ENCODE measurements around the gene MAP3K15. TPM values are rescaled to one million over a fixed set of nuclear protein-coding genes. Genes with fewer than 3 reads are reported as not detected.
"Not testable (repeated sequence)": the region's sequence is repeated elsewhere in the genome, so short reads cannot be mapped to it uniquely, and the experiment has no call there.

Gene MAP3K15
- total RNA-seq, 1 experiment from 2014 or later, result 3.4 TPM

DNA sequence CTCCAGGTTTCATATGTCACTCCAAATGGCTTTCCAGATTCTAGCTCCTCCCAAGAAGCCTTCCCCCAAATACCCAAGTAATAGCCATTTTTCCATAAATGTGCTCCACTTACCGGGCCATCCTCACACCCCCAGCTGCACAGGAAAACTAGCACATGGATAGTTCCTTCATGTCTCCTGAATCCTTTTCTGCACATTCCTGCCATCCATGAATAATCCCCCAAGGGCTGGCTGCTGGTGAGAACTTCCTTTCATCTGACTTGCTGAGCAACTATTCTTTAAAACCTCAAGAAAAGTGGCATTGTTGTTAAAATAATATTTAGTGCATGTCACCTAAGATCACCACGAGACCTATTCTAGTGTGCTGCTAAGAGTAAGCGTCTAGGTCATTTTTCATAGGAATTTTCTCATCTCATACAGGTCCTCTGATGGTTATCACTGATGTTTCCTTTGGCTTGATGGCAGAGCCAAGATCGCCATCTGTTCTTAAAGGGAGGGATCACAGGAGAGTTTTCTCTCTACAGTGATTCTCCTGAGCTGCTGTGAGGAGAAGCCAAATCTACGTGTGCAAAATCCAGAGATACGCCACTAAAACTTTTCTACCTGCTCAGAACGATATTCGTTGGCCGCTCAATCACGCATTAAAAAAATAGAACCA is 71.3 kb downstream of the MAP3K15 start:
- Histone ChIP-seq H3K9me2 (replicated peaks; ENCODE audit: low read length) (no peaks in the 10 kb centered on the region), H3K27ac (ENCODE audit: low read length) (no peak overlapping the region), H3K27me3 (ENCODE audit: low read length) (no peaks in the 10 kb centered on the region), H3K79me2 (ENCODE audit: low read length) (no peaks in the 10 kb centered on the region), H3K4me1 (ENCODE audit: insufficient read depth, low read length) (no peaks in the 10 kb centered on the region), H4K20me1 (ENCODE audit: low read length) (no peaks in the 10 kb centered on the region), H3F3A (ENCODE audit: low read length, unreplicated experiment) (no peaks in the 10 kb centered on the region), H3K4me2 (ENCODE audit: low read length) (no peak overlapping the region), H3K36me3 (ENCODE audit: low read depth, low read length) (no peaks in the 10 kb centered on the region), H3K4me3 (ENCODE audit: low read length) (no peak overlapping the region), H3K9ac (ENCODE audit: low read length) (no peak overlapping the region), H2AFZ (ENCODE audit: low read length) (no peak overlapping the region), H3K9me3 (ENCODE audit: low read length) (no peaks in the 10 kb centered on the region)
- DNase-seq, result no peak
- POLR2A ChIA-PET (ENCODE audit: unreplicated experiment), result no interaction called here
- CTCF ChIA-PET, result no interaction called here
- intact Hi-C loops (cut with micrococcal nuclease), result no loop called here
- no peak for ATAC-seq
- no TSS peak for BruUV-seq (replicated peaks)
- TF ChIP-seq, protein P1, sequence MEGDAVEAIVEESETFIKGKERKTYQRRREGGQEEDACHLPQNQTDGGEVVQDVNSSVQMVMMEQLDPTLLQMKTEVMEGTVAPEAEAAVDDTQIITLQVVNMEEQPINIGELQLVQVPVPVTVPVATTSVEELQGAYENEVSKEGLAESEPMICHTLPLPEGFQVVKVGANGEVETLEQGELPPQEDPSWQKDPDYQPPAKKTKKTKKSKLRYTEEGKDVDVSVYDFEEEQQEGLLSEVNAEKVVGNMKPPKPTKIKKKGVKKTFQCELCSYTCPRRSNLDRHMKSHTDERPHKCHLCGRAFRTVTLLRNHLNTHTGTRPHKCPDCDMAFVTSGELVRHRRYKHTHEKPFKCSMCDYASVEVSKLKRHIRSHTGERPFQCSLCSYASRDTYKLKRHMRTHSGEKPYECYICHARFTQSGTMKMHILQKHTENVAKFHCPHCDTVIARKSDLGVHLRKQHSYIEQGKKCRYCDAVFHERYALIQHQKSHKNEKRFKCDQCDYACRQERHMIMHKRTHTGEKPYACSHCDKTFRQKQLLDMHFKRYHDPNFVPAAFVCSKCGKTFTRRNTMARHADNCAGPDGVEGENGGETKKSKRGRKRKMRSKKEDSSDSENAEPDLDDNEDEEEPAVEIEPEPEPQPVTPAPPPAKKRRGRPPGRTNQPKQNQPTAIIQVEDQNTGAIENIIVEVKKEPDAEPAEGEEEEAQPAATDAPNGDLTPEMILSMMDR (conservative IDR thresholded peaks at IDR 0.05; ENCODE audit: low read depth, low read length), result no peak
- TF ChIP-seq EZH2 (IDR thresholded peaks at IDR 0.05; ENCODE audit: low read length, unreplicated experiment), result no peak
- no peak for TF ChIP-seq EZH2phosphoT487 (IDR thresholded peaks at IDR 0.05; ENCODE audit: borderline replicate concordance, low read length)

DNA sequence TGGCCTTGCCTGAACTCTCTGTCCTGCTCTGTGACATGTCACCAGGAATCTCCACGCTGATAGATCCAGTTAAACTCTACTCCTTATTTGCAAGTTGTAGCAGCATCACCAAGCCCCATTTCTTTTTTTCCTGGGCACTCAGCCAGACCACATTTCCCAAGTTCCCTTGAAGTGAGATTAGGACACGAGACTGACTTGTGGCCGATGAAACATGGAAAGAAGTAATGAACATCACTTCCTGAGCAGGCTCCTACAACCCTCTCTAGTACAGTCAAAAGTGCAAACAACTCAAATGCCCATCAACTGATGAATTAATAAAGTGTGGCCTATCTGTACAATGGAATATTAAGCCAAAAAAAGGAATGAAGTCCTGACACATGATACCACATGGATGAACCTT is 74.6 kb downstream of the MAP3K15 start:
- Histone ChIP-seq H3K4me1 (ENCODE audit: insufficient read depth, low read length) (no peaks in the 10 kb centered on the region), H3K4me2 (ENCODE audit: low read length) (no peak overlapping the region), H4K20me1 (ENCODE audit: low read length) (no peaks in the 10 kb centered on the region), H3K27ac (ENCODE audit: low read length) (no peak overlapping the region), H3K27me3 (ENCODE audit: low read length) (no peaks in the 10 kb centered on the region), H3K9me2 (replicated peaks; ENCODE audit: low read length) (no peaks in the 10 kb centered on the region), H3K9me3 (ENCODE audit: low read length) (no peaks in the 10 kb centered on the region), H3F3A (ENCODE audit: low read length, unreplicated experiment) (no peaks in the 10 kb centered on the region), H3K4me3 (ENCODE audit: low read length) (no peak overlapping the region), H3K9ac (ENCODE audit: low read length) (no peak overlapping the region), H3K36me3 (ENCODE audit: low read depth, low read length) (no peaks in the 10 kb centered on the region), H3K79me2 (ENCODE audit: low read length) (no peaks in the 10 kb centered on the region), H2AFZ (ENCODE audit: low read length) (no peak overlapping the region)
- intact Hi-C loops (cut with micrococcal nuclease), result no loop called here
- no TSS peak for BruUV-seq (replicated peaks)
- TF ChIP-seq, protein P1 (conservative IDR thresholded peaks at IDR 0.05; ENCODE audit: low read depth, low read length), result no peak
- TF ChIP-seq EZH2 (IDR thresholded peaks at IDR 0.05; ENCODE audit: low read length, unreplicated experiment), result no peak
- no peak for TF ChIP-seq EZH2phosphoT487 (IDR thresholded peaks at IDR 0.05; ENCODE audit: borderline replicate concordance, low read length)
- DNase-seq, result peak; percentile 13
- ChIA-PET CTCF (no interaction called here), POLR2A (ENCODE audit: unreplicated experiment) (no interaction called here)
- no peak for ATAC-seq

DNA sequence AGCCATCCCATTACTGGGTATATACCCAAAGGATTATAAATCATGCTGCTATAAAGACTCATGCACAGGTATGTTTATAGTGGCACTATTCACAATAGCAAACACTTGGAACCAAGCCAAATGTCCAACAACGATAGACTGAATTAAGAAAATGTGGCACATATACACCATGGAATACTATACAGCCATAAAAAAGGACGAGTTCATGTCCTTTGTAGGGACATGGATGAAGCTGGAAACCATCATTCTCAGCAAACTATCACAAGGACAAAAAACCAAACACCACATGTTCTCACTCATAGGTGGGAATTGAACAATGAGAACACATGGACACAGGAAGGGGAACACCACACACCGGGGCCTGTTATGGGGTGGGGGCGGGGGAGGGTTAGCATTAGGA is 92.6 kb downstream of the MAP3K15 start:
- H2AFZ ChIP-seq (ENCODE audit: low read length); H4K20me1 ChIP-seq (ENCODE audit: low read length); H3K9ac ChIP-seq (ENCODE audit: low read length); intact Hi-C loops (cut with micrococcal nuclease); H3K36me3 ChIP-seq (ENCODE audit: low read depth, low read length); H3K27ac ChIP-seq (ENCODE audit: low read length); H3K79me2 ChIP-seq (ENCODE audit: low read length); H3K4me3 ChIP-seq (ENCODE audit: low read length); POLR2A ChIA-PET (ENCODE audit: unreplicated experiment); H3K9me2 ChIP-seq (replicated peaks; ENCODE audit: low read length); DNase-seq; H3K4me2 ChIP-seq (ENCODE audit: low read length); H3K4me1 ChIP-seq (ENCODE audit: insufficient read depth, low read length); H3K27me3 ChIP-seq (ENCODE audit: low read length); H3F3A ChIP-seq (ENCODE audit: low read length, unreplicated experiment); ATAC-seq; H3K9me3 ChIP-seq (ENCODE audit: low read length); CTCF ChIA-PET; BruUV-seq (replicated peaks): not testable (repeated sequence)
